Measurements from ENCODE around the gene STK38.

- TF ChIP-seq CTCF (IDR thresholded peaks at IDR 0.05) (no peak), EP300 (IDR thresholded peaks at IDR 0.05) (no peak)
Observed at GRCh38 chr6:36548401-36548743, 1.1 kb upstream of the STK38 start.

Data from gastroesophageal sphincter (tissue), 3 donors.